ENCODE measurements around the gene KCNAB1.

Gene KCNAB1

GRCh38 chr3:156298938-156299337 is 178.6 kb downstream of the KCNAB1 start:
- H3K9me3 ChIP-seq (ENCODE audit: control insufficient read depth, insufficient read depth, low read length), result no peaks in the 10 kb centered on the region
- H3K27me3 ChIP-seq (ENCODE audit: control insufficient read depth, insufficient read depth, low read length), result peaks cover 6% of the 10 kb centered on the region
- H3K4me1 ChIP-seq (ENCODE audit: control insufficient read depth, insufficient read depth, low read length), result no peaks in the 10 kb centered on the region
- H3K4me3 ChIP-seq (ENCODE audit: low read depth, low read length), result no peak overlapping the region
- no peak overlapping the region for H3K9ac ChIP-seq (ENCODE audit: low read depth, low read length)
- no peaks in the 10 kb centered on the region for H3K36me3 ChIP-seq (ENCODE audit: control insufficient read depth, insufficient read depth, low read length)
- H3K27ac ChIP-seq (ENCODE audit: low read depth, low read length), result no peak overlapping the region

- no peaks in the 10 kb centered on the region for H3K9me3 ChIP-seq (ENCODE audit: control insufficient read depth, insufficient read depth, low read length)
- no peak overlapping the region for H3K4me3 ChIP-seq (ENCODE audit: low read depth, low read length)
- no peaks in the 10 kb centered on the region for H3K36me3 ChIP-seq (ENCODE audit: control insufficient read depth, insufficient read depth, low read length)
- H3K27me3 ChIP-seq (ENCODE audit: control insufficient read depth, insufficient read depth, low read length), result no peaks in the 10 kb centered on the region
- no peak overlapping the region for H3K9ac ChIP-seq (ENCODE audit: low read depth, low read length)
- H3K4me1 ChIP-seq (ENCODE audit: control insufficient read depth, insufficient read depth, low read length), result no peaks in the 10 kb centered on the region
- no peak overlapping the region for H3K27ac ChIP-seq (ENCODE audit: low read depth, low read length)
Measured at GRCh38 chr3:156299569-156299968, 179.2 kb downstream of the KCNAB1 start.

GRCh38 chr3:156300371-156300770 is 180.0 kb downstream of the KCNAB1 start:
- no peak overlapping the region for H3K4me3 ChIP-seq (ENCODE audit: low read depth, low read length)
- H3K9me3 ChIP-seq (ENCODE audit: control insufficient read depth, insufficient read depth, low read length), result no peaks in the 10 kb centered on the region
- H3K36me3 ChIP-seq (ENCODE audit: control insufficient read depth, insufficient read depth, low read length), result no peaks in the 10 kb centered on the region
- H3K4me1 ChIP-seq (ENCODE audit: control insufficient read depth, insufficient read depth, low read length), result no peaks in the 10 kb centered on the region
- H3K27ac ChIP-seq (ENCODE audit: low read depth, low read length), result no peak overlapping the region
- H3K9ac ChIP-seq (ENCODE audit: low read depth, low read length), result no peak overlapping the region
- H3K27me3 ChIP-seq (ENCODE audit: control insufficient read depth, insufficient read depth, low read length), result no peaks in the 10 kb centered on the region

GRCh38 chr3:156300929-156301840 is 180.8 kb downstream of the KCNAB1 start:
- no peak overlapping the region for H3K4me3 ChIP-seq (ENCODE audit: low read depth, low read length)
- H3K36me3 ChIP-seq (ENCODE audit: control insufficient read depth, insufficient read depth, low read length), result no peaks in the 10 kb centered on the region
- H3K9ac ChIP-seq (ENCODE audit: low read depth, low read length), result no peak overlapping the region
- no peaks in the 10 kb centered on the region for H3K4me1 ChIP-seq (ENCODE audit: control insufficient read depth, insufficient read depth, low read length)
- no peak overlapping the region for H3K27ac ChIP-seq (ENCODE audit: low read depth, low read length)
- H3K9me3 ChIP-seq (ENCODE audit: control insufficient read depth, insufficient read depth, low read length), result no peaks in the 10 kb centered on the region
- no peaks in the 10 kb centered on the region for H3K27me3 ChIP-seq (ENCODE audit: control insufficient read depth, insufficient read depth, low read length)

GRCh38 chr3:156303001-156303707 is 182.8 kb downstream of the KCNAB1 start:
- no peaks in the 10 kb centered on the region for H3K36me3 ChIP-seq (ENCODE audit: control insufficient read depth, insufficient read depth, low read length)
- H3K4me1 ChIP-seq (ENCODE audit: control insufficient read depth, insufficient read depth, low read length), result no peaks in the 10 kb centered on the region
- H3K27me3 ChIP-seq (ENCODE audit: control insufficient read depth, insufficient read depth, low read length), result no peaks in the 10 kb centered on the region
- no peaks in the 10 kb centered on the region for H3K9me3 ChIP-seq (ENCODE audit: control insufficient read depth, insufficient read depth, low read length)
- H3K9ac ChIP-seq (ENCODE audit: low read depth, low read length), result no peak overlapping the region
- H3K4me3 ChIP-seq (ENCODE audit: low read depth, low read length), result no peak overlapping the region
- no peak overlapping the region for H3K27ac ChIP-seq (ENCODE audit: low read depth, low read length)

GRCh38 chr3:156304406-156304805 is 184.0 kb downstream of the KCNAB1 start:
- Histone ChIP-seq H3K4me3 (ENCODE audit: low read depth, low read length) (no peak overlapping the region), H3K9me3 (ENCODE audit: control insufficient read depth, insufficient read depth, low read length) (no peaks in the 10 kb centered on the region), H3K27ac (ENCODE audit: low read depth, low read length) (no peak overlapping the region), H3K27me3 (ENCODE audit: control insufficient read depth, insufficient read depth, low read length) (no peaks in the 10 kb centered on the region), H3K9ac (ENCODE audit: low read depth, low read length) (no peak overlapping the region), H3K36me3 (ENCODE audit: control insufficient read depth, insufficient read depth, low read length) (no peaks in the 10 kb centered on the region), H3K4me1 (ENCODE audit: control insufficient read depth, insufficient read depth, low read length) (no peaks in the 10 kb centered on the region)

GRCh38 chr3:156305672-156306071 is 185.3 kb downstream of the KCNAB1 start:
- Histone ChIP-seq H3K27ac (ENCODE audit: low read depth, low read length) (no peak overlapping the region), H3K27me3 (ENCODE audit: control insufficient read depth, insufficient read depth, low read length) (no peaks in the 10 kb centered on the region), H3K36me3 (ENCODE audit: control insufficient read depth, insufficient read depth, low read length) (no peaks in the 10 kb centered on the region), H3K9me3 (ENCODE audit: control insufficient read depth, insufficient read depth, low read length) (no peaks in the 10 kb centered on the region), H3K4me1 (ENCODE audit: control insufficient read depth, insufficient read depth, low read length) (no peaks in the 10 kb centered on the region), H3K9ac (ENCODE audit: low read depth, low read length) (no peak overlapping the region), H3K4me3 (ENCODE audit: low read depth, low read length) (no peak overlapping the region)

- Histone ChIP-seq H3K27ac (ENCODE audit: low read depth, low read length) (no peak overlapping the region), H3K27me3 (ENCODE audit: control insufficient read depth, insufficient read depth, low read length) (no peaks in the 10 kb centered on the region), H3K4me1 (ENCODE audit: control insufficient read depth, insufficient read depth, low read length) (0 out of 2 replicates have a peak, but pooled peaks cover 5% of the 10 kb centered on the region), H3K9me3 (ENCODE audit: control insufficient read depth, insufficient read depth, low read length) (no peaks in the 10 kb centered on the region), H3K36me3 (ENCODE audit: control insufficient read depth, insufficient read depth, low read length) (no peaks in the 10 kb centered on the region), H3K4me3 (ENCODE audit: low read depth, low read length) (no peak overlapping the region), H3K9ac (ENCODE audit: low read depth, low read length) (no peak overlapping the region)
Measured at GRCh38 chr3:156307704-156308103, 187.3 kb downstream of the KCNAB1 start.

- Histone ChIP-seq H3K27ac (ENCODE audit: low read depth, low read length) (no peak overlapping the region), H3K9me3 (ENCODE audit: control insufficient read depth, insufficient read depth, low read length) (no peaks in the 10 kb centered on the region), H3K4me3 (ENCODE audit: low read depth, low read length) (no peak overlapping the region), H3K27me3 (ENCODE audit: control insufficient read depth, insufficient read depth, low read length) (no peaks in the 10 kb centered on the region), H3K36me3 (ENCODE audit: control insufficient read depth, insufficient read depth, low read length) (no peaks in the 10 kb centered on the region), H3K4me1 (ENCODE audit: control insufficient read depth, insufficient read depth, low read length) (0 out of 2 replicates have a peak, but pooled peaks cover 5% of the 10 kb centered on the region), H3K9ac (ENCODE audit: low read depth, low read length) (no peak overlapping the region)
Measured at GRCh38 chr3:156311431-156311830, 191.1 kb downstream of the KCNAB1 start.

GRCh38 chr3:156311930-156312329 is 191.6 kb downstream of the KCNAB1 start:
- H3K9ac ChIP-seq (ENCODE audit: low read depth, low read length), result no peak overlapping the region
- no peaks in the 10 kb centered on the region for H3K27me3 ChIP-seq (ENCODE audit: control insufficient read depth, insufficient read depth, low read length)
- 0 out of 2 replicates have a peak, but pooled peaks cover 5% of the 10 kb centered on the region for H3K4me1 ChIP-seq (ENCODE audit: control insufficient read depth, insufficient read depth, low read length)
- H3K9me3 ChIP-seq (ENCODE audit: control insufficient read depth, insufficient read depth, low read length), result no peaks in the 10 kb centered on the region
- H3K36me3 ChIP-seq (ENCODE audit: control insufficient read depth, insufficient read depth, low read length), result no peaks in the 10 kb centered on the region
- no peak overlapping the region for H3K4me3 ChIP-seq (ENCODE audit: low read depth, low read length)
- H3K27ac ChIP-seq (ENCODE audit: low read depth, low read length), result no peak overlapping the region

- H3K4me1 ChIP-seq (ENCODE audit: control insufficient read depth, insufficient read depth, low read length), result peaks cover 16% of the 10 kb centered on the region
- no peaks in the 10 kb centered on the region for H3K9me3 ChIP-seq (ENCODE audit: control insufficient read depth, insufficient read depth, low read length)
- no peak overlapping the region for H3K4me3 ChIP-seq (ENCODE audit: low read depth, low read length)
- no peaks in the 10 kb centered on the region for H3K27me3 ChIP-seq (ENCODE audit: control insufficient read depth, insufficient read depth, low read length)
- H3K36me3 ChIP-seq (ENCODE audit: control insufficient read depth, insufficient read depth, low read length), result no peaks in the 10 kb centered on the region
- H3K9ac ChIP-seq (ENCODE audit: low read depth, low read length), result no peak overlapping the region
- no peak overlapping the region for H3K27ac ChIP-seq (ENCODE audit: low read depth, low read length)
Measured at GRCh38 chr3:156316076-156316475, 195.7 kb downstream of the KCNAB1 start.
